Kidney glomerular epithelial cell (primary cell): ENCODE measurements around the gene PPIF.

Experiments
- DNase-seq: peaks from one replicate; lab custom pipeline; 2025; lab: John Stamatoyannopoulos, UW

Gene PPIF

GRCh38 chr10:79387974-79388850 is 40.9 kb downstream of the PPIF start:
- no peak for DNase-seq

- DNase-seq: no peak
Observed at GRCh38 chr10:79390057-79390456, 42.8 kb downstream of the PPIF start.

DNA sequence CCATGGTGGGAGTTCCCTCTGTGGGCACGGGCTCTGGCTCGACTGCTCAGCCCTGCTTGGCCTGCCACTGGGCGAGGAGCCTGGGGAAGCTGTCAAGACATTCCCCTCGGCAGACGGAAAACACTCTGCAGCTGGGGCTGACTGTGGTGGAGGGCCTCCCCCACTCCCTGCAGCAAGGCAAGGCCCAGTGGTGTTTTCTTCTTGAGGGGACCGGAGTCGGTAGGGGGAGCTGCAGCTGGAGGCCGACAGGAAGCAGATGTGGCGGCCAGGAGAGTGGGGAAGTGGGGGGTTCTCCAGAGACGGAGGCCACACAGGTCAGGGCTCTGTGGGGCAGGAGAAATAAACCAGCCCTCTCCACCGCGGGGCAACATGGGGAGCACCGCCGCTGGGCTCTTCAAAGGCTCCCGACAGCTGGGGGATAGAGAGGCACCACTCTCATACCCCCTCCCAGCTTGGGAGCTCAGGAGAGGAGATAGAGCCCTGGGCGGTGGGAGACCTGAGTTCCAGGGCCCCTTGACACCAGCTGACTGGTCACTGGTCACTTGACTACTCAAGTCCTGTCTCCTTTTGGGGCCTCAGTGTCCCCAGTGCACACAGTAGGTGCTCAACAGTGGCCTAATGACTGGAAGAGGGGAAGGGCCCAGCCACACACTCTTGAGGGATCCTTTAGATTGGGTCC is 43.4 kb downstream of the PPIF start:
- DNase-seq: no peak

DNA sequence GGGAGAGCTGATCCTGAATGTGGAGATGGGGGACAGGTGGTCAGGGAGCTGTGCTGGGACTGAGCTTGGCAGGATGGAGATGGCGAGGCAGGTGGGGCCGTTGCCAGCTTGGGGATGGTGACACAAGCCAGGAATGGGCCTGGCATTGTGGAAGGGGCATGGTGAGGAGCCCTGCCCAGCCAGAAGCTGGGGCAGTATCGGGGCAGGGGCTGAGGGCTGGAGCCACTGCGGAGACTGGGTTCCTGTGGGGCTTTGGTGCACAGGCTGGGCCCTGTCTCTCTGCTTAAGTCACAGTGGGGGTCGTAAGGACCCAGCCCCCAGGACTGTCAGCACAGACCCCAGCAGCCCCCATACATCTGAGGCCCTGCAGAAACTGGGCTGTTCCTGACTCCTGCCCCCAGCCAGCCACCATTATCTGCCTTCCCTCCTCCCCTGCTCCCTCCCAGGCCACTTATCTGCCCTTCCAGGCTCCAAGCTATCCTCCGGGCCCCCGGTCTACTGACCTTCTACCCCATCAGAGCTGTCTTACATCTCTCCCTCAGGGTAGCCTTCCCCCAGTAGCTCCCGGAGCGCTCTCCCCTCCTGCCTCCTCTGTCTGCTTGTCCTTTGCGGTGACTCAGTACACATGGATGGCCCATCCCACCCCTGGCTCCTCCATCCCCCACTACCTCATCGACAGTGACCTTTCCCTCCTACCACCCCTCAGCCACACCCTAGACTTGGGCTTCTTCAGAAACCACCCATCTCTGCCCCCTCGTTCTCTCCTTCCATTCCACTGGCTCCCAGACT is 44.2 kb downstream of the PPIF start:
- DNase-seq: no peak

- DNase-seq: no peak
Observed at GRCh38 chr10:79392020-79392398, 44.7 kb downstream of the PPIF start.

GRCh38 chr10:79392506-79393176 is 45.4 kb downstream of the PPIF start:
- no peak for DNase-seq

DNA sequence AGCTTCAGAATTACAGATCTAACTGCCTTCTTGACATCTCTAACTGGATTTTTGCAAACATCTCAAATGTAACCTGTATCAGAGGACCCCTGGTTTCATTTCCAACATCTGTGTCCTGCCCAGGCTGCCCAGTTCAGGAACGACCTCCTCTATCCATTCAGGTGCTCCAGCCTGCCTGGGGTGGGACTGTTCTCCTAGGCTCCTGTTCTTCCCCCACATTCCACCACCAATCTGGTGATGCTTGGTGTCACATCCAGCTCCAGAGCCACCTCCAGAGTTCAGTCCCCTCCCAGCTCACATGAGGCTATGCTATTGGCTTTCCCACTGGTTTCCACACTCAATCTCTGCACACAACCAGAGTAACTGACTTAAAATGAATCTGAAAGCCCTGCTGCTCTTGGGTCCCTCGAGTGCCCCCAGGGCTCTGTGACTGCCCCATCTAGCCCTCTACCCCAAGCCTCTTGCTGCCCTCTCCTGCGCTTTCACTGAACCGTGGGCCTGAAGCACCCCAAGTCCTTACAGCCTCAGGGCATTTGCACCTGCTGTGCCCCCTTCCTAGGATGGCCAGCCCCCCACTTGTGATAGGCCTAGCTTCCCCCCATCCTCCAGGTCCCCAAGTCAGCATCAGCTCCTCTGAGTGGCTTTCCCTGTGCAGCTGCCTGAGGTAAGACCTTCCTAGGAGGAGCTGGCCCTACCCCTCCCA is 46.1 kb downstream of the PPIF start:
- no peak for DNase-seq

DNA sequence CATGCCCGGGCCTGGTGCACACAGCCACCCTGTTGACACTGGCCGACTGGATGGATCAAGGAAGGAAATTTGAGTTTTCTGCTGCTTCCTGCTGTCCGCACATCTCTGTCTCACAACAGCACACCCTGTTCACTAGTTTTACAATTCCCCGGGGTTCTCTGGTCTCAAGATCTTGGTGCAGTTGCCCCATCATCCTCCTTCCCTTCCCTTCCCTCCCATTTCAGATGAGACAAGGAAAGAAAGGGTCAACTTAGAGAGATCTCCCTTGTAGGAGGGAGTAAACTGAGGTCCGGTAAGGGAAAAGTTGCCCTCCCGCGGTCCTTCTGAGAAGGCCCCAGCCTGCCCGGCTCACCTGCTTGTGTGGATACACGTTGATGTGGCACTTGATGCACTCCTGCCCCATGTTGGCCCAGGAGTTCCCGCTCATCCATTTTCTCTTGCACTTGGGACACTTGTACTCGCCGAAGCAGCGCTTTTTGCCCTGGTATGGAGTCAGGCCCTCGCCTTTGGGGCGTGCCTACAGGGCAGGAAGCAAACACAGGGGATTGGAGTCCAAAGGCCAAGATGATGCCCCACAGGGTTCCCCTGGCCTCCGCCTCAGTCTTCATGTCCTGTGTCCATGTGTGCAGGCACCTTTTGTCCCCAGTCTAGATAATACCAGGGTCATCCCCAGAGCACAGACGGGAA is 46.8 kb downstream of the PPIF start:
- DNase-seq: no peak

DNA sequence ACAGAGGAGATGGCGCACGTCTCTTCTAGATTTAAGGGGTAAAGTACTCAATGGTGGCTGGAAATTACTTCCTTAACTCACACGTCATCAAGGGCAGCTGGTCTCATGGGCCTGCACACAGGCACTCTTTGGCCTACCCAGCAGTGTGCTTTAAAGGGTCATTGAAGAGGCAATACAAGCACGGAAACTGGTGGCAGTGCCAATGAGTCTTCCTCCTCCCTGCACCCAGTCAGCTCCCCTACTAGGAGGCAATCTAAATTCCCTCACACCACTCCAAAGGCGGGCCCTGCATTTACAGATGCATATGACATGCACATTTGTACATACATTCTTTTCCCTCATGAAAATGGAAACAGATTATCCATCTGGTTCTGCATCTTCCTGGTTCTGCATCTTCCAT is 47.4 kb downstream of the PPIF start:
- no peak for DNase-seq

DNA sequence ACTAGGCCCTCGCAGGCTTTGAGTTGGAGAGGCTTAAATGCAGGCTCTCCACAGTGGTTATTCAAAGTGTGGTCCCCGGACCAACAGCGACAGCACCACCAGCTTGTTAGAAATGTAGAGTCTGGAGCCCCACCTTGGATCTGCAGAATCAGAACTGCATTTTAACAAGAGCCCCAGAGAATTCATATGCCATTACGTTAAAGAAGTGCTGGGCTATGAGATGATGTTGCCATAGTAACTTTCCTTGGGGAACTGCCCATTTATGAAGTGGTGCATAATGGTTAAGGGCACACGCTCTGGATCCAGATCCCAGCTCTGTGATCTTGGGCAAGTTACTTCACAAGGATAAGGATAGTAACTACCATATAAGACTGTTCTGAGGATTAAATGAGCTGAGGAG is 49.3 kb downstream of the PPIF start:
- no peak for DNase-seq

DNA sequence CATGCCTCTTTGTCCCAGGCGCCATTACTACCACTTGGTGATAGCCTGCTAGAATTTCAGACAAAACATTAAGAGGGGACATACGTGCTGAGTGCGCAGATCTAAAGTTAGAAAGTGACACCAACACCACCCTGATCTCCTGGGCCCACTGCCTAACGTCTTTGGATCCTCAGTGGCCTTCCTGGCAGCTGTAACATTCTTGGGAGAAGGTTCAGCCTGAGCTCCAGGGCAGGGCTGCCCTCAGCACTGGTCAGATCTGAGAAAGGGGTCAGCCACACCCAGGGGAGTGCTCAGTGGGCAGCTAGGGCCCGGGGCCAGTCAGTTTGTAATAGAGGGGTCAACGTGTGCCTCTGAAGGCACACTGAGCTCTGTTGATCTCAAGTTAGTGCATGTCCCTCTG is 49.8 kb downstream of the PPIF start:
- DNase-seq: no peak

DNA sequence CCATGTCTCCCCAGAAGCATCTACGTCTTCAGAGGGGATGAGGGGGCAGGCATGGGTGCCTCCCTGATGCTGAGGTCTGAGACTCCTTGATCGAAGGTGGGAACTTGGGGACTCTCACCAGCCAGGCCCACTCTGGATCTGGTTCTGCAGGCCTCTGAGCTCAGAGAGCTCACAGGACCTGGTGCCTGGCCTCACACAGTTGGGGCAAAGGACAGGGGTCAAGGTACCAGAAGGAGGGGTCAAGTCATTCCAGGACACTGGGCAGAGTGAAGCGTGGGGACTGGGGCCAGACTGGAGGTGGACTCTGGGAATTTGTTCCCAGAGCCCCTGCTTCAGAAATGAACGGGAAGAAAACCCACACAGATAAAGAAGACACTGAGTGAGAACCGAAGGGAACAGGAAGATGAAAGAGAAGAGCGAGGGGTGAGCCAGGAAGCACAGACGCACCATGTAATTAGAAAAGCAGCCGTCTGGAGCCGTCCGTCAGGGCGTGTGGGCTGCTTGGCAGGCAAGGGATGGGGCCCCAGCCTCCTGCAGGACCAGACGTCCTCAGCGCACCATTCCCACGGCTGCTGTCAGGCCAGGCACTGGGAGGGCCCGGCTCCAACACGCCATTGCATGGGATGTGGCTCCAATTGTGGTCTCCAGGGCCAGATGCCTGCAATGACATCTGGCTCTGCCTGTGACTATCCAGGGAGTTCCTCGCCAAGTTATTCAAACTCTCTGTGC is 50.5 kb downstream of the PPIF start:
- no peak for DNase-seq

DNA sequence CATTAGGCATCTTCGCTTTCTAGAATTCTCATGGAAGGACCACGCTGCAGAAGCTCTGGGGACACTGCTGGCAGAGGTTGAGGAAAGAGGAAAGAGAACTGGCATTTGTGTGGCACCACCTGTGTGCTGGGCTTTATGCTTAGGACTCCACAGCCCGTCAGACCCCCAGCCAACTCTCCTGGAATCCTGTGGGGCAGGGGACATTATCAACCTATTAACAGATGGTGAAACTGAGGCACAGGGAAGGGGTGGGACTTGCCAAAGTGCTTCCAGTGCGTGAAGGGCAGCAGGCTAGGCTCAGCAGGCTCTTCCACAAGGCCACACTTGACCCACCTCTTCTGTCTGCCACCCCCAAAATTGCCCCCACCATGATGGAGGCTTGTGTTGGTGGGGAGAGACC is 51.4 kb downstream of the PPIF start:
- no peak for DNase-seq

DNA sequence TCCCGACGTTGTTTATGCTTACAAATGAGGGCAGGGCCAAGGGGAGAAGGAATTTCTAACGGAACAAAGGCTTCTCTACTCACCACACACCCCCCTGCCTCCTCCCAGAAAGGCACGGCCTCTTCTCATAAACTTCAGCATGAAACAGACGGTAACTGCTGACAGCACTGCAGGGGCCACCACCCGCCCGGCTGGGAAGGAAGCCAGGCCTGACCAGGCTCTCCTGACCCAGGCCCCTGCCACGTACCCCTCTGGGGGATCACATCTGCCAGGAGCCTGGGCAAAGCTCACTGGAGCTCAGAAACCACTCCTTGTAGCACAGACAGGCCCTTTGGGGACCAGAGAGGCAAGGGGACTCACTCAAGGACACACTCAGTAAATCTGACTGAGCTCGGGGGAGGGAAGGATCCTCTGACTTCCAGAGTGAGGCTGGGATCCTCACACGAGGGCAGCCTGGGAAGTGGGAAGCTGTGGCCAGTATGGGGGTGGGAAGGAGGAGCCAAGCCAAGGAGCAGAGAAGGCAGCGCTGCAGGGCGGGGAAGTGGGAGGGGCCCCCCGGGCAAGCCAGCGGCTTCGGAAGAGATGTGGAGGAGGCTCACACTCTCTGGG is 52.1 kb downstream of the PPIF start:
- DNase-seq: peak; percentile 82

- DNase-seq: no peak
Observed at GRCh38 chr10:79400146-79401004, 53.1 kb downstream of the PPIF start.

DNA sequence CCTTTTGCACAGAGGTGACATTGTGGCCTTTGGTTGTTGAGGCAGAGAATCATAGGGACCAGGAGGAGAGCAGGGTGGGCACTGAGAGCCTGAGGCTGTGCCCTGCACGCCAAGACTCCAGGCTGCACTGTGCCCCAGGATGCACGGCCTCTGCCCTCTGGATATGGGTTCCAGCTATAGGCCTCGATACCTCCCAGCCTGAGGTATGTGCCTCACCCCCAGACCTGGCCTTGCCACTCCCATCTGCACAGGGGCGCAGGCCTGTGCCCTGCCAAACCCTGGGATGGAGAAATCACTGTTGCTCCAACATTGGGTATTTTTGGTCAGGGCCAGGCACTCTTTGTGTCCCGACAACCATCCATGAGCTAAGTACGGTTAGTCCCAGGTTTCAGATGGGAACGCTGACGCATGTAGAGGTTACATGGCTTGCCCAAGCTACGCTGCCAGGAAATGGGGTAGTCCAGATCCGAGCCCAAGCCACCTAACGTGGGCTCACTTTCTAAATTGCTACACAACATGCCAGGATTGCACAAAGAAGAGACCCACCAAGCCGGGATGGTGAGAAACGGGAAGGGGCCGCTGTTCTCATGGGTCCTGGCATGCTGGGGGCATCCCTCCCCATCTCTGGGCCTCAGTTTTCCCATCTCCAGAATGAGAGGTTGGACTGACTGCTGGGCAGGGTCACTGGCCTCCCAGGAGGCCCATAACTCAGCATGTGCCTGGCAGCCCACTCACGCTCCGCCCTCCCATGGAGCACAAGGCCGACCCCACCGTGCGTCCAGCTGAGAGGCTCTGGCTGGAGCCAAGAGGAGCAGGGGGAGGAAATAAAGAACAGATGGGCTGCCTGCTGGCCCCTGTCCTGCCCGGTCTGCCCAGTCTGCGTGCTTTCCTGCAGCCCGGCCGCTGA is 54.0 kb downstream of the PPIF start:
- no peak for DNase-seq

DNA sequence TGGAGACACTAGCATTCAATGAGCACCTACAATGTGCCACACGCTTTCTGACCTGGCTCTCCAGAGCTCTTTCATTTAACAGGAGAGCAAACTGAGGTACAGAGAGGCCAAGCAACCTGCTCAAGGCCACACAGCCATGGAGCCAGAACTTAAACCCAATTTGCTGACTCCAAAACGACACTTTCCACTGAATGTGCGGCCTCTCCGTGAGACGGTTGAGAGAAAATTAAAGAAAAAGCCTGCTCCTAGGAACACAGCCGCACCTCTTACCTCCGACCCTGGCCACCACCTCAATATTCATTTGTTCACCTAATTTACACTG is 55.3 kb downstream of the PPIF start:
- no peak for DNase-seq

GRCh38 chr10:79402951-79403350 is 55.7 kb downstream of the PPIF start:
- no peak for DNase-seq
